HL-60 (cell line): ENCODE data around the gene CMIP.
"Not testable (repeated sequence)": the region's sequence is repeated elsewhere in the genome, so short reads cannot be mapped to it uniquely, and the experiment has no call there.

ENCODE experiments used
- DNase-seq, 2 experiments: peaks; one replicate each; pipeline ENCODE4 v3.0.0-alpha.2; 2010 to 2020; ENCODE audit warnings: low read depth in 1 of 2, low spot score in 1 of 2
- H3K27ac ChIP-seq: fragments of 250-450 bp; sonication (Bioruptor Pico); replicated peaks from 2 replicates; pipeline ENCODE4 v1.5.1; 2020; ENCODE audit warnings: mild to moderate bottlenecking, moderate library complexity
- H3K27me3 ChIP-seq: fragments of 250-450 bp; sonication (Bioruptor Pico); 2 replicates; pipeline ENCODE4 v1.5.1; 2021; ENCODE audit warnings: mild to moderate bottlenecking, moderate library complexity; ENCODE audit not compliant: insufficient read depth, poor library complexity, severe bottlenecking
- H3K4me3 ChIP-seq: replicated peaks from 2 replicates; pipeline ENCODE4 v1.5.1; 2011; ENCODE audit warnings: mild to moderate bottlenecking, control low read depth, low read length; ENCODE audit not compliant: insufficient read depth
- CTCF ChIP-seq: IDR thresholded peaks from one replicate; pipeline ENCODE4 v1.5.1; 2011; ENCODE audit warnings: low read length, control low read depth, inconsistent platforms; ENCODE audit not compliant: insufficient read depth
- GABPA ChIP-seq: IDR thresholded peaks from 2 replicates; pipeline ENCODE4 v1.6.1; 2012; ENCODE audit warnings: low read depth
- POLR2AphosphoS5 ChIP-seq: IDR thresholded peaks from 2 replicates; pipeline ENCODE4 v1.6.1; 2012; ENCODE audit warnings: low read depth
- REST ChIP-seq: IDR thresholded peaks from 2 replicates; pipeline ENCODE4 v1.6.1; 2012; ENCODE audit warnings: low read depth; ENCODE audit not compliant: insufficient replicate concordance
- SPI1 ChIP-seq: IDR thresholded peaks from 2 replicates; pipeline ENCODE4 v1.6.1; 2012; ENCODE audit warnings: low read depth, mild to moderate bottlenecking, borderline replicate concordance

Gene CMIP

GRCh38 chr16:81686391-81687130, 242.0 kb downstream of the CMIP start:
- Histone ChIP-seq H3K27ac (no peak overlapping the region), H3K4me3 (no peak overlapping the region), H3K27me3 (no peaks in the 10 kb centered on the region)
- DNase-seq = no peak
- TF ChIP-seq GABPA (no peak), POLR2AphosphoS5 (no peak), SPI1 (no peak), REST (no peak), CTCF (no peak)

GRCh38 chr16:81687131-81687456, 242.5 kb downstream of the CMIP start:
- no peak overlapping the region for H3K4me3 ChIP-seq
- no peaks in the 10 kb centered on the region for H3K27me3 ChIP-seq
- DNase-seq = no peak
- TF ChIP-seq GABPA (no peak), POLR2AphosphoS5 (no peak), SPI1 (no peak), REST (no peak), CTCF (no peak)
- H3K27ac ChIP-seq = no peak overlapping the region

GRCh38 chr16:81688182-81688581, 243.6 kb downstream of the CMIP start:
- DNase-seq = no peak
- TF ChIP-seq REST (no peak), GABPA (no peak), SPI1 (no peak), CTCF (no peak)
- Histone ChIP-seq H3K27me3 (no peaks in the 10 kb centered on the region), H3K27ac (no peak overlapping the region), H3K4me3 (no peak overlapping the region)

GRCh38 chr16:81688839-81689238, 244.2 kb downstream of the CMIP start:
- DNase-seq, H3K4me3 ChIP-seq, H3K27me3 ChIP-seq, H3K27ac ChIP-seq: not testable (repeated sequence)
